ENCODE results near the gene MYO1G.
"Not testable (repeated sequence)": the region's sequence is repeated elsewhere in the genome, so short reads cannot be mapped to it uniquely, and the experiment has no call there.

Gene MYO1G

DNA sequence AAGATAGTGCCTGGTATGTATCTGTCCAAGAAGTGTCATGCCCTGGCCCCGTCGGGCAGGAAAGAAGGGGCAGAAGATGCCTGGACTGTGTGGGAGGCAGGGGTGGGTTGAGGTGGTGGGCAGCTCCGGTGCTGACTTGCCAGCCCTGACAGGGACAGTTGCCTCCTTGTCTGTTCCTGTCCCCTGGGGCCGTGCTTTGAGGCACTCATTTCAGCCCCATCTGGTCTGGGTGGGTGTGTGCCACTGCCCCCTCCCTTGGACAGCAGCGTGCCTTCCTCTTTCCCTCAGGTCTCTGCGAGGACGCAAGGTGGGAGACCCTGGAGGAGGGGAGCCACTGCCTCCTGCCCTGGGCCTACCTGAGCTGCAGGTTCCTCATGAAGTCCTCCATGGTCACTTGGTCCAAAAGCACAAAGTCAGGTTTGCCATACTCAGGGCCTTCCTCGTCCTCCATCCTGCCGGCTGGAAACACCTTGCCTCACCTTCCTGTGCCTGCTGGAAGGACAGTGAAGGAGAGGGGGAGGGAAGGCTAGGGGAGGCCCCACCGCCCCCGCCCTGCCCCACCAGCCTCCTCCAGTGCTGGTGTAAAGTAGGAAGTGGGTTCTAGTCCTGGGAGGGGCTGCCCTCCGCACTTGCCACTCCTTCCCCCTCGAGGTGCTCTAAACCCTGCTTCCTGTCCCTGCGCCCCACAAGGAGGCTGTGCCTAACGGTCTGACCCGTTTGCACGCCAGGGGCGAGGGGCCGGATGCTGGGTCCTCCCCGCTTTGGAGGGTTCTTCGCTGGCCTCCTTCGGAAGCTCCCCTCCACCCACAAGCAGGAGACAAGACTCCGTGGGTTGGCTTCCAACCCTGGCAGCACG lies at the start of gene MYO1G:
Gene MYO1G, minus strand, starts transcription at position 505 of the 856 bp plus-strand sequence. Its CDS starts 54 bp downstream, at position 451.
- peak; percentile 90 for DNase-seq (ENCODE audit: extremely low read depth, insufficient read length)
- TF ChIP-seq, protein P1, sequence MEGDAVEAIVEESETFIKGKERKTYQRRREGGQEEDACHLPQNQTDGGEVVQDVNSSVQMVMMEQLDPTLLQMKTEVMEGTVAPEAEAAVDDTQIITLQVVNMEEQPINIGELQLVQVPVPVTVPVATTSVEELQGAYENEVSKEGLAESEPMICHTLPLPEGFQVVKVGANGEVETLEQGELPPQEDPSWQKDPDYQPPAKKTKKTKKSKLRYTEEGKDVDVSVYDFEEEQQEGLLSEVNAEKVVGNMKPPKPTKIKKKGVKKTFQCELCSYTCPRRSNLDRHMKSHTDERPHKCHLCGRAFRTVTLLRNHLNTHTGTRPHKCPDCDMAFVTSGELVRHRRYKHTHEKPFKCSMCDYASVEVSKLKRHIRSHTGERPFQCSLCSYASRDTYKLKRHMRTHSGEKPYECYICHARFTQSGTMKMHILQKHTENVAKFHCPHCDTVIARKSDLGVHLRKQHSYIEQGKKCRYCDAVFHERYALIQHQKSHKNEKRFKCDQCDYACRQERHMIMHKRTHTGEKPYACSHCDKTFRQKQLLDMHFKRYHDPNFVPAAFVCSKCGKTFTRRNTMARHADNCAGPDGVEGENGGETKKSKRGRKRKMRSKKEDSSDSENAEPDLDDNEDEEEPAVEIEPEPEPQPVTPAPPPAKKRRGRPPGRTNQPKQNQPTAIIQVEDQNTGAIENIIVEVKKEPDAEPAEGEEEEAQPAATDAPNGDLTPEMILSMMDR (IDR thresholded peaks at IDR 0.05; ENCODE audit: insufficient read depth, low read length, poor library complexity, severe bottlenecking) = no peak
- Histone ChIP-seq H3K36me3 (ENCODE audit: control insufficient read depth, insufficient read depth, low read length) (peaks cover 49% of the 10 kb centered on the region), H3K27me3 (replicated peaks; ENCODE audit: control insufficient read depth, insufficient read depth, low read length) (no peaks in the 10 kb centered on the region), H3K4me3 (replicated peaks; ENCODE audit: low read depth, low read length) (peak within 1 kb of the TSS; percentile 98)

- Histone ChIP-seq H3K27me3 (replicated peaks; ENCODE audit: control insufficient read depth, insufficient read depth, low read length) (no peaks in the 10 kb centered on the region), H3K4me3 (replicated peaks; ENCODE audit: low read depth, low read length) (peak overlapping the region; percentile 63), H3K36me3 (ENCODE audit: control insufficient read depth, insufficient read depth, low read length) (peaks cover 2% of the 10 kb centered on the region)
- TF ChIP-seq, protein P1 (IDR thresholded peaks at IDR 0.05; ENCODE audit: insufficient read depth, low read length, poor library complexity, severe bottlenecking) = no peak
- DNase-seq (ENCODE audit: extremely low read depth, insufficient read length) = no peak
Measured at GRCh38 chr7:45028138-45028919, 49.5 kb upstream of the MYO1G start.

DNA sequence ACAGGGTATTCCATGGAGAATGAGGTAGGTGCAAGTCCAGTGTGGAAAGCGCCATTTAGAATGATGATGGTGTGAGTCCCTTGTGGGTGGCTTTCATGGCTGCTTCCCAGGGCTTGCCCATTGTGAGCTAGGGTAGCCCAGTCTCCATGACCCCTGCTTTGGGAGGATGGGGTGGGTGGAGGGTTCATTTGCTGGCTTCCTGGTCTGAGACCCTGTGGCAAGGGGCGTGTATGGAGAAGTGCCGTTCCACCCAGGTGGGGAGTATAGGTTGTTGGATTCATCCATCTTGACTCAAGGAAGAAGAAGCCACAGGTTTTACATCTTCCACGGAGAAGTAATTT lies 48.9 kb upstream of the MYO1G start:
- TF ChIP-seq, protein P1 (IDR thresholded peaks at IDR 0.05; ENCODE audit: insufficient read depth, low read length, poor library complexity, severe bottlenecking) = no peak
- Histone ChIP-seq H3K36me3 (ENCODE audit: control insufficient read depth, insufficient read depth, low read length) (peaks cover 2% of the 10 kb centered on the region; the same call in 1 of the 2 replicates), H3K4me3 (replicated peaks; ENCODE audit: low read depth, low read length) (peak overlapping the region; percentile 63), H3K27me3 (replicated peaks; ENCODE audit: control insufficient read depth, insufficient read depth, low read length) (no peaks in the 10 kb centered on the region)
- no peak for DNase-seq (ENCODE audit: extremely low read depth, insufficient read length)

DNA sequence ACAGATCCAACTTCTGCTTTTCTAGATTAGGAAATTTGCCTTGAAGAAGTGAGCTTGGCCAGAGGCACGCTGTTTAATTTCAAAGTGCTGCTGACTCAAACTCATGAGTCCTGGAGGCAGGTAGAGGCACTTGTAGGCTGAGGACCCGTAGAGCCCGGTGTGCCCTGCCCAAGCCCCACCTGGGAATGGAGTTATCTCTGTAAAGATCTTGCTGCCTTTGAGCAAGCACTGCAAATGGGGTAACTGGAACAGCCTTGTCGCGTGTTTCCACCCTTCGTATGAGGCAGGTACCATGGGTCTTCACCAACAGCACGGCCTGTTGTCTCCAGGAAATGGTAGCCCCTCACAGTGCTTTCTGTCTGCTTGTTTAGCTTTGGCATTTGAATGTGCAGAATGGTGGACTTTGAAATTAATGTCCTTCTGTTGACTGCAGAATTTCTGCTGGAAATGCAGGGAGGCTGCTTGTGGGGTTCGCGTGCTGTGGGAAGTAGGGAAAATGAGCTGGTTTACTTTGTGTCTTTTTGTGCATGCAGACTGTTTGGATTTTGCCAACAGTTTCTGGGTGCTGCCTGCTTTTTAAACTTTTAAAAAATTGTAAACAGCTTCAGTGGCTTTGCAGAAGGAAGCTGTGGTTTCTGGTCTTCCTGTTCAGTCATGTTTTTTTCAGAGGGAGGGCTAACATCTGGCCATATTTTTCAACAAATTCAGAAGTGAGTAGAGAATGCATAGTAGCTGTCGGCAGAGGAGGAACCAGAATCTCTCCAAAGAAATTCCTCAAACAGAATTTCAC lies 48.4 kb upstream of the MYO1G start:
- Histone ChIP-seq H3K4me3 (replicated peaks; ENCODE audit: low read depth, low read length) (peak overlapping the region; percentile 63), H3K36me3 (ENCODE audit: control insufficient read depth, insufficient read depth, low read length) (peaks cover 2% of the 10 kb centered on the region; the same call in 1 of the 2 replicates), H3K27me3 (replicated peaks; ENCODE audit: control insufficient read depth, insufficient read depth, low read length) (no peaks in the 10 kb centered on the region)
- DNase-seq (ENCODE audit: extremely low read depth, insufficient read length) = peak; percentile 58
- TF ChIP-seq, protein P1 (IDR thresholded peaks at IDR 0.05; ENCODE audit: insufficient read depth, low read length, poor library complexity, severe bottlenecking) = no peak

GRCh38 chr7:45026013-45026412 lies 47.2 kb upstream of the MYO1G start:
- H3K36me3 ChIP-seq (ENCODE audit: control insufficient read depth, insufficient read depth, low read length) = peaks cover 2% of the 10 kb centered on the region; the same call in 1 of the 2 replicates
- no peaks in the 10 kb centered on the region for H3K27me3 ChIP-seq (replicated peaks; ENCODE audit: control insufficient read depth, insufficient read depth, low read length)
- TF ChIP-seq, protein P1 (IDR thresholded peaks at IDR 0.05; ENCODE audit: insufficient read depth, low read length, poor library complexity, severe bottlenecking) = no peak
- no peak for DNase-seq (ENCODE audit: extremely low read depth, insufficient read length)
- H3K4me3 ChIP-seq (replicated peaks; ENCODE audit: low read depth, low read length) = no peak overlapping the region

DNA sequence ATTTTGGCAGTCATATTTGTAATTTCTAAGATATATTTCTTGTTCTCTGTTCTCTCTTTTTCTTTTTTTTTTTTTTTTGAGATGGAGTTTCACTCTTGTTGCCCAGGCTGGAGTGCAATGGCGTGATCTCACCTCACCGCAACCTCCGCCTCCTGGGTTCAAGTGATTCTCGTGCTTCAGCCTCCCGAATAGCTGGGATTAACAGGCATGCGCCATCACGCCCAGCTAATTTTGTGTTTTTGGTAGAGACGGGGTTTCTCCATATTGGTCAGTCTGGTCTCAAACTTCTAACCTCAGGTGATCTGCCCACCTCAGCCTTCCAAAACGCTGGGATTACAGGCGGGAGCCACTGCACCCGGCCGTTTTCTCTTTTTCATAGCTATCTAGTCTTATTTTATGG lies 46.7 kb upstream of the MYO1G start:
- not testable (repeated sequence) for DNase-seq (ENCODE audit: extremely low read depth, insufficient read length); H3K36me3 ChIP-seq (ENCODE audit: control insufficient read depth, insufficient read depth, low read length); H3K4me3 ChIP-seq (replicated peaks; ENCODE audit: low read depth, low read length); H3K27me3 ChIP-seq (replicated peaks; ENCODE audit: control insufficient read depth, insufficient read depth, low read length)
